K562 (cell line): Measurements from ENCODE around the gene SLC7A8. TPM values are rescaled to one million over a fixed set of nuclear protein-coding genes. Genes with fewer than 3 reads are reported as not detected.

Source experiments
- ATF7 ChIP-seq: fragments of 450-650 bp; IDR thresholded peaks from 2 replicates; pipeline ENCODE4 v1.7.1; 2014; ENCODE audit warnings: mild to moderate bottlenecking, moderate library complexity
- CEBPB ChIP-seq: fragments of 450-650 bp; IDR thresholded peaks from 2 replicates; pipeline ENCODE4 v1.6.1; 2016; ENCODE audit warnings: missing genetic modification characterization, missing compliant biosample characterization
- KLF16 ChIP-seq: IDR thresholded peaks from 2 replicates; pipeline ENCODE4 v1.6.1; 2016; ENCODE audit warnings: antibody characterized with exemption
- MBD2 ChIP-seq: sonication (generic); IDR thresholded peaks from 2 replicates; pipeline ENCODE4 v1.6.1; 2016; ENCODE audit warnings: low read depth, borderline replicate concordance
- MCM2 ChIP-seq: fragments of 450-650 bp; IDR thresholded peaks from 2 replicates; pipeline ENCODE4 v1.6.1; 2017; ENCODE audit warnings: low read depth, mild to moderate bottlenecking
- NFE2 ChIP-seq: IDR thresholded peaks from 2 replicates; pipeline ENCODE4 v1.6.1; 2014; ENCODE audit warnings: antibody characterized with exemption, low read depth
- NFIX ChIP-seq: fragments of 250-450 bp; sonication (Bioruptor Pico); IDR thresholded peaks from 2 replicates; pipeline ENCODE4 v1.4.0; 2020; ENCODE audit warnings: low read depth, mild to moderate bottlenecking, moderate library complexity
- NUFIP1 ChIP-seq: fragments of 450-650 bp; IDR thresholded peaks from 2 replicates; pipeline ENCODE4 v1.6.1; 2018; ENCODE audit not compliant: partially characterized antibody
- RCOR1 ChIP-seq, 2 experiments: IDR thresholded peaks; 2 replicates each; pipeline ENCODE4 v1.6.1; 2012; ENCODE audit warnings: low read depth in 2 of 2, low read length in 2 of 2, borderline replicate concordance in 1 of 2, improper control_type of control experiment in 1 of 2
- SMAD4 ChIP-seq: fragments of 250-450 bp; sonication (Bioruptor Pico); conservative IDR thresholded peaks from 2 replicates; pipeline ENCODE4 v1.8.0; 2021; ENCODE audit warnings: inconsistent platforms, mild to moderate bottlenecking, moderate library complexity
- SOX6 ChIP-seq: fragments of 450-650 bp; IDR thresholded peaks from 2 replicates; pipeline ENCODE4 v1.6.1; 2014; ENCODE audit warnings: mild to moderate bottlenecking
- TAF15 ChIP-seq: fragments of 200-400 bp; formaldehyde crosslinking; IDR thresholded peaks from 2 replicates; pipeline ENCODE4 v1.6.1; 2017; ENCODE audit warnings: mild to moderate bottlenecking, low read depth, low read length, moderate library complexity
- ZNF212 ChIP-seq: fragments of 450-650 bp; formaldehyde crosslinking; IDR thresholded peaks from 2 replicates; pipeline ENCODE4 v1.4.0; 2020; ENCODE audit warnings: mild to moderate bottlenecking
- ZNF778 ChIP-seq: fragments of 450-650 bp; formaldehyde crosslinking; IDR thresholded peaks from 2 replicates; pipeline ENCODE4 v1.4.0; 2020; ENCODE audit warnings: mild to moderate bottlenecking, moderate library complexity
- polyA plus RNA-seq, 8 experiments: library from polyadenylated mRNA; depleted of rRNA in 4 of 8; stranded (reverse) in 5 of 8; unstranded in 3 of 8; fragments of >200 nt; fragmentation: Nextera tagmentation in 2 of 8; fragmentation: Illumina TruSeq in 1 of 8; extraction: Ambion mirVana in 2 of 8; extraction: Trizol in 1 of 8; gene quantifications; 2 replicates each; pipeline versions ENCODE4 v1.2.1 to v1.2.3, GENCODE V29; 2011 to 2014; ENCODE audit warnings: inconsistent platforms in 1 of 8, missing spikeins in 1 of 8
- total RNA-seq, 7 experiments: library from RNA; depleted of rRNA in 6 of 7; stranded (reverse); fragments of >200 nt in 6 of 7; fragmentation: Illumina TruSeq in 2 of 7; extraction: Trizol in 2 of 7; gene quantifications; 2 replicates each; pipeline versions ENCODE4 v1.2.1 to v1.2.3, GENCODE V29; 2011 to 2021; ENCODE audit warnings: low replicate concordance in 1 of 7
- TF ChIP-seq, protein P1 (sequence below): fragments of 250-450 bp; sonication (Bioruptor Pico); IDR thresholded peaks from 2 replicates; pipeline ENCODE4 v1.4.0; 2020
- TF ChIP-seq, protein P2 (sequence below): fragments of 450-650 bp; formaldehyde crosslinking; IDR thresholded peaks from 2 replicates; pipeline ENCODE4 v1.4.0; 2022; ENCODE audit warnings: missing genetic modification characterization
- TF ChIP-seq, protein P3 (sequence below): fragments of 250-450 bp; sonication (Bioruptor Pico); IDR thresholded peaks from 2 replicates; pipeline ENCODE4 v1.5.0; 2020; ENCODE audit warnings: mild to moderate bottlenecking
- TF ChIP-seq, protein P4 (sequence below): fragments of 250-450 bp; sonication (Bioruptor Pico); IDR thresholded peaks from 2 replicates; pipeline ENCODE4 v1.5.0; 2022; ENCODE audit warnings: mild to moderate bottlenecking
- TF ChIP-seq, protein P5 (sequence below): fragments of 450-650 bp; IDR thresholded peaks from 2 replicates; pipeline ENCODE4 v1.6.1; 2016

Gene SLC7A8
- total and polyA plus RNA-seq, 9 of the 15 experiments (the other 6 are each of a cell fraction or from before 2014, with no cell fraction given), result 2.0 to 33.0 (median 6.0) TPM

DNA sequence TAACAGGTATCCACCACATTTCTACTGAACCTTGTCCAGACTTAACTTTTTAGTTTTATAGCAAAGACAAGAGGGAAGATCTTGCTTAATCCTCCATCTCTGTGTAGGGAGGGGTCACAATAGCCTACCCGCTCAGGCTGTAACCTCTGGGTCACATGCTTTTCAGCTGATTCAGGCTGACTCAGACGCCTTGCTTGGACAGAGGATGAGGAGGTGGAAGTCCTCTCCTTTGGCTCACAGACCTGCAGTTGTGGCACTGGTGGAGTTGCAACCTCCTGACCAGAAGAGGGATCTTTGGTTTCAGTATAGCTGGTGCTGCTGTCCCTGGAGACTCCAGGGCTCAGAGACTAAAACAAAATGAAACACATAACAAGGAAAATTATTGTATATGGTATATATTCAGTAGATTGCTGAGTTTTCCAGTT is 104.8 kb downstream of the SLC7A8 start (continued):
- TF ChIP-seq, protein P1, sequence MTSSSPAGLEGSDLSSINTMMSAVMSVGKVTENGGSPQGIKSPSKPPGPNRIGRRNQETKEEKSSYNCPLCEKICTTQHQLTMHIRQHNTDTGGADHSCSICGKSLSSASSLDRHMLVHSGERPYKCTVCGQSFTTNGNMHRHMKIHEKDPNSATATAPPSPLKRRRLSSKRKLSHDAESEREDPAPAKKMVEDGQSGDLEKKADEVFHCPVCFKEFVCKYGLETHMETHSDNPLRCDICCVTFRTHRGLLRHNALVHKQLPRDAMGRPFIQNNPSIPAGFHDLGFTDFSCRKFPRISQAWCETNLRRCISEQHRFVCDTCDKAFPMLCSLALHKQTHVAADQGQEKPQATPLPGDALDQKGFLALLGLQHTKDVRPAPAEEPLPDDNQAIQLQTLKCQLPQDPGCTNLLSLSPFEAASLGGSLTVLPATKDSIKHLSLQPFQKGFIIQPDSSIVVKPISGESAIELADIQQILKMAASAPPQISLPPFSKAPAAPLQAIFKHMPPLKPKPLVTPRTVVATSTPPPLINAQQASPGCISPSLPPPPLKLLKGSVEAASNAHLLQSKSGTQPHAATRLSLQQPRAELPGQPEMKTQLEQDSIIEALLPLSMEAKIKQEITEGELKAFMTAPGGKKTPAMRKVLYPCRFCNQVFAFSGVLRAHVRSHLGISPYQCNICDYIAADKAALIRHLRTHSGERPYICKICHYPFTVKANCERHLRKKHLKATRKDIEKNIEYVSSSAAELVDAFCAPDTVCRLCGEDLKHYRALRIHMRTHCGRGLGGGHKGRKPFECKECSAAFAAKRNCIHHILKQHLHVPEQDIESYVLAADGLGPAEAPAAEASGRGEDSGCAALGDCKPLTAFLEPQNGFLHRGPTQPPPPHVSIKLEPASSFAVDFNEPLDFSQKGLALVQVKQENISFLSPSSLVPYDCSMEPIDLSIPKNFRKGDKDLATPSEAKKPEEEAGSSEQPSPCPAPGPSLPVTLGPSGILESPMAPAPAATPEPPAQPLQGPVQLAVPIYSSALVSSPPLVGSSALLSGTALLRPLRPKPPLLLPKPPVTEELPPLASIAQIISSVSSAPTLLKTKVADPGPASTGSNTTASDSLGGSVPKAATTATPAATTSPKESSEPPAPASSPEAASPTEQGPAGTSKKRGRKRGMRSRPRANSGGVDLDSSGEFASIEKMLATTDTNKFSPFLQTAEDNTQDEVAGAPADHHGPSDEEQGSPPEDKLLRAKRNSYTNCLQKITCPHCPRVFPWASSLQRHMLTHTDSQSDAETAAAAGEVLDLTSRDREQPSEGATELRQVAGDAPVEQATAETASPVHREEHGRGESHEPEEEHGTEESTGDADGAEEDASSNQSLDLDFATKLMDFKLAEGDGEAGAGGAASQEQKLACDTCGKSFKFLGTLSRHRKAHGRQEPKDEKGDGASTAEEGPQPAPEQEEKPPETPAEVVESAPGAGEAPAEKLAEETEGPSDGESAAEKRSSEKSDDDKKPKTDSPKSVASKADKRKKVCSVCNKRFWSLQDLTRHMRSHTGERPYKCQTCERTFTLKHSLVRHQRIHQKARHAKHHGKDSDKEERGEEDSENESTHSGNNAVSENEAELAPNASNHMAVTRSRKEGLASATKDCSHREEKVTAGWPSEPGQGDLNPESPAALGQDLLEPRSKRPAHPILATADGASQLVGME (CRISPR knock-in tag), result no peak
- TF ChIP-seq ZNF212 (CRISPR knock-in tag) (no peak), NUFIP1 (no peak), NFE2 (peak; percentile 74; the same call in 1 of the 2 replicates), CEBPB (tag) (peak; percentile 94), KLF16 (no peak), SOX6 (peak; percentile 65), ZNF778 (no peak), TAF15 (no peak), NFIX (CRISPR knock-in tag) (no peak), RCOR1 (IDR thresholded peaks at IDR 0.05; ENCODE audit: borderline replicate concordance in 1 of 2, low read depth in 2 of 2, low read length in 2 of 2) (peak in 1 of 2 experiments; percentile 85; a peak in 1 of 4 replicates), SMAD4 (CRISPR knock-in tag) (peak; percentile 69), ATF7 (peak; percentile 68; the same call in 1 of the 2 replicates), MBD2 (no peak), MCM2 (no peak)
- TF ChIP-seq, protein P2, sequence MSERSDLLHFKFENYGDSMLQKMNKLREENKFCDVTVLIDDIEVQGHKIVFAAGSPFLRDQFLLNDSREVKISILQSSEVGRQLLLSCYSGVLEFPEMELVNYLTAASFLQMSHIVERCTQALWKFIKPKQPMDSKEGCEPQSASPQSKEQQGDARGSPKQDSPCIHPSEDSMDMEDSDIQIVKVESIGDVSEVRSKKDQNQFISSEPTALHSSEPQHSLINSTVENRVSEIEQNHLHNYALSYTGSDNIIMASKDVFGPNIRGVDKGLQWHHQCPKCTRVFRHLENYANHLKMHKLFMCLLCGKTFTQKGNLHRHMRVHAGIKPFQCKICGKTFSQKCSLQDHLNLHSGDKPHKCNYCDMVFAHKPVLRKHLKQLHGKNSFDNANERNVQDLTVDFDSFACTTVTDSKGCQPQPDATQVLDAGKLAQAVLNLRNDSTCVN (CRISPR knock-in tag), result no peak
- TF ChIP-seq, protein P3, sequence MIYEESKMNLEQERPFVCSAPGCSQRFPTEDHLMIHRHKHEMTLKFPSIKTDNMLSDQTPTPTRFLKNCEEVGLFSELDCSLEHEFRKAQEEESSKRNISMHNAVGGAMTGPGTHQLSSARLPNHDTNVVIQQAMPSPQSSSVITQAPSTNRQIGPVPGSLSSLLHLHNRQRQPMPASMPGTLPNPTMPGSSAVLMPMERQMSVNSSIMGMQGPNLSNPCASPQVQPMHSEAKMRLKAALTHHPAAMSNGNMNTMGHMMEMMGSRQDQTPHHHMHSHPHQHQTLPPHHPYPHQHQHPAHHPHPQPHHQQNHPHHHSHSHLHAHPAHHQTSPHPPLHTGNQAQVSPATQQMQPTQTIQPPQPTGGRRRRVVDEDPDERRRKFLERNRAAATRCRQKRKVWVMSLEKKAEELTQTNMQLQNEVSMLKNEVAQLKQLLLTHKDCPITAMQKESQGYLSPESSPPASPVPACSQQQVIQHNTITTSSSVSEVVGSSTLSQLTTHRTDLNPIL (CRISPR knock-in tag), result no peak
- TF ChIP-seq, protein P4, sequence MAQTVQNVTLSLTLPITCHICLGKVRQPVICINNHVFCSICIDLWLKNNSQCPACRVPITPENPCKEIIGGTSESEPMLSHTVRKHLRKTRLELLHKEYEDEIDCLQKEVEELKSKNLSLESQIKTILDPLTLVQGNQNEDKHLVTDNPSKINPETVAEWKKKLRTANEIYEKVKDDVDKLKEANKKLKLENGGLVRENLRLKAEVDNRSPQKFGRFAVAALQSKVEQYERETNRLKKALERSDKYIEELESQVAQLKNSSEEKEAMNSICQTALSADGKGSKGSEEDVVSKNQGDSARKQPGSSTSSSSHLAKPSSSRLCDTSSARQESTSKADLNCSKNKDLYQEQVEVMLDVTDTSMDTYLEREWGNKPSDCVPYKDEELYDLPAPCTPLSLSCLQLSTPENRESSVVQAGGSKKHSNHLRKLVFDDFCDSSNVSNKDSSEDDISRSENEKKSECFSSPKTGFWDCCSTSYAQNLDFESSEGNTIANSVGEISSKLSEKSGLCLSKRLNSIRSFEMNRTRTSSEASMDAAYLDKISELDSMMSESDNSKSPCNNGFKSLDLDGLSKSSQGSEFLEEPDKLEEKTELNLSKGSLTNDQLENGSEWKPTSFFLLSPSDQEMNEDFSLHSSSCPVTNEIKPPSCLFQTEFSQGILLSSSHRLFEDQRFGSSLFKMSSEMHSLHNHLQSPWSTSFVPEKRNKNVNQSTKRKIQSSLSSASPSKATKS (CRISPR knock-in tag), result no peak
- TF ChIP-seq, protein P5, sequence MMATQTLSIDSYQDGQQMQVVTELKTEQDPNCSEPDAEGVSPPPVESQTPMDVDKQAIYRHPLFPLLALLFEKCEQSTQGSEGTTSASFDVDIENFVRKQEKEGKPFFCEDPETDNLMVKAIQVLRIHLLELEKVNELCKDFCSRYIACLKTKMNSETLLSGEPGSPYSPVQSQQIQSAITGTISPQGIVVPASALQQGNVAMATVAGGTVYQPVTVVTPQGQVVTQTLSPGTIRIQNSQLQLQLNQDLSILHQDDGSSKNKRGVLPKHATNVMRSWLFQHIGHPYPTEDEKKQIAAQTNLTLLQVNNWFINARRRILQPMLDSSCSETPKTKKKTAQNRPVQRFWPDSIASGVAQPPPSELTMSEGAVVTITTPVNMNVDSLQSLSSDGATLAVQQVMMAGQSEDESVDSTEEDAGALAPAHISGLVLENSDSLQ, result no peak
